ENCODE results near the gene ZNF764. TPM values are rescaled to one million over a fixed set of nuclear protein-coding genes. Genes with fewer than 3 reads are reported as not detected.
A peak's percentile ranks its signal among the peaks of the same experiment; 100 is the strongest.
"Not testable (repeated sequence)": the region's sequence is repeated elsewhere in the genome, so short reads cannot be mapped to it uniquely, and the experiment has no call there.

ZNF764 gene
- total RNA-seq, 1 donor from 2014 or later: 11.4 TPM

DNA sequence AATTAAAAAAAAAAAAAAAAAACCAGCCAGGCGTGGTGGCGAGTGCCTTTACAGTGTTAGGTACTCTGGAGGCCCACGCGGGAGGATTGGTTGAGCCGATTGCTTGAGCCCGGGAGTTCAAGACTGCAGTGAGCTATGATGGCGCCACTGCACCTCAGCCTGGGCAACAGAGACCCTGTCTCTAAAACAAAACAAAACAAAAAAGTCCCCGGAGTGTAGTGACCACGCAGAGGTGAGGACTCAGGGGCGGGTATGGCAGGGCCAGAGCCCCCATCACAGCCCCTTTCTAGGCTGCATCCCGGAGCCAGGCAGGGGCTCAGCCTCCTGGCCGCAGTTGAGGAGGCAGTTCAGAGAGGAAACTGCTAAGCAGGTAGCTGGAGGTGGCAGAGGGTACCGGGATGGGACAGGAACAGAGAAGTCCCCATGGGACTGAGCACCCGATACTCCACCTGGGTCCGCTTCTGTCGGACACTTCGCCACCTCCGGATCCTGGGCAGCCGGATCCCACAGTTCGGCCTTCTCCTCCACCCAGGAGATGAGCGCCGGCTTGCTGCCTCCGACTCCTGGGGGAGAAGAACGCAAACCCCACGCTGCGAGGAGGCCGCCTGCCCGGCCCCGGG is 24.3 kb downstream of the ZNF764 start:
- intact Hi-C loops (cut with DNase I): loop anchor here (1.0 to 5.0 kb wide), 3 partner anchors 51 to 116 kb away; partner anchors contain the start of genes DCTPP1, PRR14 and ZNF785
- no peak for DNase-seq (ENCODE audit: low spot score)

DNA sequence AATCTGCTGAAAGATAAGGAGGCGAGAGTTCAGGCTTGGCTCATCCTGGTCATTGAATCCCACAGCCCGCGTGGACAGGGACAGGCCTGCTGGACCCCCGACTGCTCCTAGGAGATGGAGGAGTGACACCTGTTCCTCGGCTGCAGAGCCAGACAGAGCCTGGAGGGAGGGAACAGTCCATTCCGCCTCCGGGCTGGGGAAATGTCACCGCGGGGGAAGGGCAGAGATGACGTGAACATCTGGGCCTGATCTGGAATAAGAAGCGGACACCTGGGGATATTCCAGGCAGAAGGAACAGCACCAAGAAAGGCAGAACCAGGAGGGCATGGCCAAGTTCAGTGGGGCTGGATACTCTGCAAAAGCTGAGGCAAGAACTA is 25.0 kb downstream of the ZNF764 start:
- DNase-seq (ENCODE audit: low spot score): no peak
- intact Hi-C loops (cut with DNase I): loop anchor here (5.0 kb wide), 1 partner anchor 101 kb away; the partner anchor contains the start of gene DCTPP1

DNA sequence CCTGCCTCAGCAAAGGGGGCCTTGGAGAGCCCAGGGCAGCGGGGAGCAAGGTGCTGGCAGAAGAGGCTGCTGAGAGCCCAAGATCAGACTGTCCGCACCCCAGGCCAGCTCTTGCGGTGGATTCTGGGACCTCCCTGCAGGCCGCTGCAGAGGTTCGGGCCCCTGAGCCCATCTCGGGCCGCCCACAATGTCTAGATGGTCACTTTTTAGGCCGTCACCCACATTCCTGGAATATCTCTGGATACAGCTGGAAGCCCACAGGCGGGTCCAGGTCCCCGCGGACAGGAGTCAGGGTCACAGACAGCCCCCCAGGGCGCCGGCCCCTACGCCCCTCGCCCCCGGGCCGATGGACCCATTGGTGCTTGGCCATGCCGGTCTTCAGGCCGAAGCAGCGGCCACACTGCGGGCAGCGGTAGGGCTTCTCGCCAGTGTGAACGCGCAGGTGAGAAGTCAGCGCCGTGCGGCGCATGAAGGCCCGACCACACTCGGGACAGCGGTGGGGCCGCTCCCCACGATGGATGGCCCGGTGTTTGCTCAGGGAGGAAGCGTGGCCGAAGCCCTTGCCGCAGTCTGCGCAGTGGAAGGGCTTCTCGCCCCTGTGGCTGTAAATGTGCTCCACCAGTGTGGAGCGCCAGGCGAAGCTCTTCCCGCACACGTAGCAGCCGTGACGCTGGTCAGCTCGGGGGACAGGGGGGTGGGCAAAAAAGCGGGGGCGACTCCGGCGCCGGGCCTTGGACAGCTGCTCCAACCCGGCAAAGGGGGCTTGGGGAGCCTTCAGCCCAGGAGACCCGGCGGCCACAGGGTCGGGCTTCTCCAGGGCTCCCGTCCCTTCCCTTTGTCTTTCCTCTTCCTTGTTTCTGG is 25.7 kb downstream of the ZNF764 start:
- DNase-seq (ENCODE audit: low spot score): no peak
- intact Hi-C loops (cut with DNase I): loop anchor here (5.0 kb wide), 1 partner anchor 100 kb away; the partner anchor contains the start of gene DCTPP1

DNA sequence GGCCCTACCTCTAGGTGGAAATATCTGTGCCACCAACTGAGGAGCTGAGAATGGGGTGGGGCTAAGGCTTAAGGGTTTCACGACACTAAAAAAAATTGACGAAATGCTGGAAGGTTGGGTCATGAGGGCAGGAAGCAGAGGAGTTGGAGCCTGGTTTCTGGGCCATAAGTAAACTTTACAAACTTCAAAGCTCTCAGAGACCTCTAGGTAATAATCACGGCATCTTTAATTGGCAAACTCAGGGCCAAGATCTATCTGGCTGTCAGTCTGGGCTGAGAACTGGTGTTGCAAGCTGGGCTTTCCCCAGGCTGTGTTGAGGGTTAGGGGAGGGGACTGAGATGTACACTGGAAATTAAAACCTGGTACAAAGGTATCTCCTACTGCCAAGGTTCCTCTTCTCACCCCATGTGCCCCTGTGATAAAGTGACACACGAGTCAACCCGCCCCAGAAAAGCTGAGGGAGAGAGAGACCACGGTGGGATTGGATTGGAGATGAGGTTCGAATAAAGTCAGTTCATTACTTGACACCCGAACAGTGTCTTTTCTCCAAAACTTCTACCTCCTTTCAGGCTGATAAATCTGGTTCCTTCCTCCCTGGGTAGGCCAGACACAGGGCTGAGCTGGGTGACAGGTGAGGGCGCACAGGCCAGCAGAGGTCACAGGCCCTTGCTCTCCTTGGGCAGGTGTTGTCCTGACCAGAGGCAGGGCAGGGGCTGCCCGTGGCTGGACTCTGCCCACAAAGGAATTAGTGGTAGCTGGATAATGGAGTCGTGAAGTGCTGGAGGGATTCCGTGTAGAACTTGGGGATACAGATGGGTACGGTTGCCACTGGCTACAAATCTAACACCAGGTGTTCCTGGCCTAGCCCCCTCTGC is 27.8 kb downstream of the ZNF764 start:
- intact Hi-C loops (cut with DNase I): loop anchor here (5.0 kb wide), 1 partner anchor 98 kb away; the partner anchor contains the start of gene DCTPP1
- no peak for DNase-seq (ENCODE audit: low spot score)

DNA sequence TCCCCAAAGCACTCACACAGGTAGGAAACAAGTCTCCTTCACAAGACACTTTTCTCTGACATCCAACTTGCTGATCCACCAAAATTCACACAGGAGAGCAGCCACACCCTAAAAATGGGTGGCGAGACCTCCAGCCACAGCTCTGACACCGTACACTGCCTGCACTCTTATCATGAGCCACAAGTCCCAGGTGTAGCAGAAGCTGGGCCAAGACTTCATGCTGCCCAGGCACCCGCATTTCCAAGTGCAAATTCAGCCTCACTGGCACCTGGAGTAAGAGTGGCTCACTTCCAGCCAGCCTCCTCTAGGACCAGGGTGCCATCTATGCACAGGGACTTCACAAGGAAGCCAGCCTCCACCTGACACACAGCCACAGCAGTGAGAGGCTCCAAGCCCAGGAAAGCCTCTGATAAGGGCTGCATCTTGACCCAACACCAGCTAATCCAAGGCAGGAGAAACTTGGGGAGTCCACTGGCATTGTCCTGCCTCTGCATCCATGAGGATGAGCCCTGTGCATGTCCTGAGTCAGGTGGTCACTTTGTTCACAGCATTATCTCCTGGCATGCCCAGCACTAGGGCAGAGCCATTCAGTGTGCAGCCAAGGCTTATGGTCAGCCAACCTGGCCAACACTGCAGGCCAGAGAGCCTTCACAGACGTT is 29.2 kb downstream of the ZNF764 start:
- intact Hi-C loops (cut with DNase I): loop anchor here (5.0 kb wide), 1 partner anchor 82 kb away; the partner anchor contains the start of gene SEPHS2
- DNase-seq (ENCODE audit: low spot score): no peak

DNA sequence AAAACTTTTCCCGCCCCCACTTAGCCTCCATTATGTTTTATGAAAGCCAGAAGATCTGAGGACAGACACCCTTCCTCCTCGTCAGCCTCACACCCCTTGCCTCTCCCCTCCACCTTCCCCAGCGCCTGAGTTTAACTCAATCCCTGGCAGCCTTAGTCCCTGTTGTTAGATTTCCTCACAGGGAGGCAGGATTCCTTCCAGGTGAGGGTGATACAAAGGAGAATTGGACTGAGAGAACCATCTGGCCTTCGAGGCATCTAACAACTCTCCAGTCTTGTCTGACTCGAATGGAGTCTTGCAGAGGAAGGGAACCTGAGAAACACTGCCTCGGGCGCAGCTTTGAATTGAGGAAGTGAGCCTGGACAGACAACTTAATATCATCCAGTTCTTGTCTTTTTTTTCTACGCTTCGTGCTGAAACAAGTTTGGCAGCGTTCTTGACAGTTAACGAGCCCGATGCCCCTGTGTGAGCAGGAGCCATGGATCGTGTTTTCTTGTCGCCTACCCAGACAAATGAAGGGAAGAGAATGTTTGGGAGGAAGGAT is 30.5 kb downstream of the ZNF764 start:
- intact Hi-C loops (cut with DNase I): loop anchor here (5.0 kb wide), 1 partner anchor 80 kb away; the partner anchor contains the start of gene SEPHS2
- DNase-seq (ENCODE audit: low spot score): no peak

DNA sequence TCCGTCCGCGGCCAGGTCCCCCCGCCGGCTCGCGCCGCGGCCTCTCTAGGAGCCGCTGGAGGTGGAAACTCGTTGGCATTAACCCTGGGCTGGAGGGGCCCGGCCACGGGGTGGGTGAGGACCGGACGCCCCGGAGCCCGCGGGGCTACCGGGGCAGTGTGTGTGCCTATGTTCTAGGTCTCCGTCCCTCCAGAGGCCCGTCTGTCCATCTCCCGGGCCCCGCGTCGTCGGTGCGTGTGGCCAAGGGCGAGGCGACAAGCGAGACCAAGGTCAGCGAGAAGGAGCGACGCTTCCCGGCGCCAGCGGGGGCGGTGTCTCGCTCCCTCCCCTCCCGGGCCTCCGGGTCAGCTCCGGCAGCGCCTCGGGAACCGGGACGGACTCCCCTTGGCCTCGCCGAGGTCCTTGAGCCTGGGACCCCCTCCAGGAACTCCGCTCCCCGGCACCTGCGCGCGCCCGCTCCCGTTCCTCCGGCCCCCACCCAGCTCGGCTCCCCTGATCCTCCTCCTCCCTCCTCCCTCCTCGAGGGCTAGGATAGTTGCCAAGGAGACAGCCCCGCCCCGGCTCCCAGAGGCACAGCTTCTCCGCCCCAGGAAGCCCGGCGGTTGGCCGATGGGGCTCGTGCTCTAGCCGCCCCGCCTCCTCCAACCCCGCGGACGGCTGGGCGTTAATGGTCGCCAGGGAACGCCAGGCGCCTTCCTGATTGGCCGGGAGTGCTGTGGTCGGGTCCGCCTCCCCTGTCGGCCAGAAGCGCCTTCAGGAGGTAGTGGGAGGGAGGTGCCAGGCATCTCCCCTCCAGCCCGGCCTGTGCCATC is 31.1 kb downstream of the ZNF764 start:
- intact Hi-C loops (cut with DNase I): loop anchor here (5.0 kb wide), 1 partner anchor 80 kb away; the partner anchor contains the start of gene SEPHS2
- DNase-seq (ENCODE audit: low spot score): peak; percentile 100

DNA sequence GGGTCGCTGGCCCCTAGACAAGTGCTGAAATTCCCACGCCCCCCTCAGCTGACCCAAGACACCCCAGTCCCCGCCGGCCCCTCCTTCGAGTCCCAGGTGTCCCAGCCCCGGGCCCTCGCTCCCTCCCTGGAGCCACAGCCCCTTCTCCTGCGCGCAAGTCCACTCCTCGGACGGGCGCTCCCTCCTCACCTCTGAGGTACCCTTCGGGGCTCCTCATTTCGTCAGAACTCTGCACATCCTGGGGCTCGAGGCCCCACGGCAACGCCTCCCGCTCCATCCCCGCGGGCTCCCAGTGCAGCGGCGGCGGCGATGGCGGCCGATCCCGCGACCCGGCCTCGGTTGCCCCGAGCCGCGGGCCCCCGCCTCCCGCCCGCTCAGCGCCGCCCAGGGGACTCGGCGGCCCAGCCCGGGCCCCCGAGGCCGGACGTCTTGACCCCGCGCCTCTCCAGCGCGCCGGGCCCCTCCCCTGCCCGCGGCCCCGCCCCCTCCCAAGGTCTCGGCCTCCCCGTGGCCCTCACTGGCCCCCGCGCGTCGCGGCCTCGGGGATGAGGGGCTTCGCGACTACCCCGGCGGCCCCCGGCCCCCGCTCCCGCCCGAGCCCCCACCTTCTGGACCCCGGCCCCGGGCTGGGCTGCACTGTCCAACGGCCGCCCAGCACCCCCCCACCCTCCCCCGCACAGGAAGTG is 31.9 kb downstream of the ZNF764 start, which contains the start of gene ZNF768:
TSS of gene ZNF768 (minus strand) at position 430 of the 686 bp plus-strand sequence. CDS start at position 277, 153 bp downstream.
- intact Hi-C loops (cut with DNase I): loop anchor here (5.0 kb wide), 1 partner anchor 79 kb away; the partner anchor contains the start of gene SEPHS2
- DNase-seq (ENCODE audit: low spot score): peak; percentile 81

DNA sequence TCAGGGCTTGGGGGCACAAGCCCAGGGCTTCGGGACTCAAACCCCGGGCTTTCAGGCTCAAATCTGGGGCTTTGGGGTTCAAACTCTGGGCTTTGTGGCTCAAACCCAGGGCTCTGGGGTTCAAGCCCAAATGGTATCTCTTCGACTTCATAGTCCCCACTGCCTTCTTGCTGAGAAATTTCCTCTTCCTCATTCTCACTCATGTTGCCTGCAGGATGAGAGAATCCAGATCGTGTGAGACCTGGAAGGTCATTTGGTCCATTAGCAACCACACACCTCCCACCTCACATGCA is 32.4 kb downstream of the ZNF764 start:
- DNase-seq (ENCODE audit: low spot score): no peak

DNA sequence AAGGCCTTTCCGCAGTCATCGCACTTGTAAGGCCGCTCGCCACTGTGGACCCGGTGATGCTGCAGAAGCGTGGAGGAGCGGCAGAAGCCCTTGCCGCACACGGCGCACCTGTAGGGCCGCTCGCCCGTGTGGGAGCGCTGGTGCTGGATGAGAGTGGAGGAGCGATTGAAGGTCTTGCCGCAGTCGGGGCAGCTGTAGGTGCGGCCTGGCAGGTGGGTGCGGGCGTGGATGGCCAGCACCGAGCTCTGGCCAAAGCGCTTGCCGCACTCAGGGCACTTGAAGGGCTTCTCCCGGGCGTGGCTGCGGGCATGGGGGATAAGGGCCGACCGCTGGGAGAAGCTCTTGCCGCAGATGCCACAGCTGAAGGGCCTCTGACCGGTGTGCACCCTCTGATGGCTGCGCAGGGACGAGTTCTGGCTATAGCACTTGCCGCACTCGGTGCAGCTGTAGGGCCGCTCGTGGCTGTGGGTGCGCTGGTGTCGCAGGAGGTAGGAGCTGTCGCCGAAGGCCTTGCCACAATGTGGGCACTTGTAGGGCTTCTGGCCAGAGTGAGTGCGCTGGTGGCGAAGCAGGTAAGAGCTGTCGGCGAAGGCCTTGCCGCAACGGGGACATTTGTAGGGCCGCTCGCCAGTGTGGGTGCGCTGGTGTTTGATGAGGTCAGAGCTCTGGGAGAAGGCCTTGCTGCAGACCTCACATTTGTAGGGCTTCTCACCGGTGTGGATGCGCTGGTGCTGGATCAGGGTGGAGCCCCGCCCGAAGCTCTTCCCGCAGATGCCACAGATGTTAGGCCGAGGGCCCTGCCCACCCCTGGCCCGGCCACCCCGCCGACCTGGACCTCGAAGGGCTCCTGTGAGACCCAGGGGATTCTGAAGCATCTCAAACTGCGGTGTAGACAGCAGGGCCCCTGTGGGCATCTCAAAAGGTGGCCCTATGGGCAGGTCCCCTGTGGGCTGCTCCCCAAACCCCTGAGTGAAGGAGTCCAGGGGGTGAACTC is 33.3 kb downstream of the ZNF764 start:
- intact Hi-C loops (cut with DNase I): loop anchor here (5.0 kb wide), 1 partner anchor 78 kb away; the partner anchor contains the start of gene SEPHS2
- no peak for DNase-seq (ENCODE audit: low spot score)

More for the DNA sequence above, 32.4 kb downstream of the ZNF764 start:
- intact Hi-C loops (cut with DNase I): loop anchor here (5.0 kb wide), 1 partner anchor 78 kb away; the partner anchor contains the start of gene SEPHS2

DNA sequence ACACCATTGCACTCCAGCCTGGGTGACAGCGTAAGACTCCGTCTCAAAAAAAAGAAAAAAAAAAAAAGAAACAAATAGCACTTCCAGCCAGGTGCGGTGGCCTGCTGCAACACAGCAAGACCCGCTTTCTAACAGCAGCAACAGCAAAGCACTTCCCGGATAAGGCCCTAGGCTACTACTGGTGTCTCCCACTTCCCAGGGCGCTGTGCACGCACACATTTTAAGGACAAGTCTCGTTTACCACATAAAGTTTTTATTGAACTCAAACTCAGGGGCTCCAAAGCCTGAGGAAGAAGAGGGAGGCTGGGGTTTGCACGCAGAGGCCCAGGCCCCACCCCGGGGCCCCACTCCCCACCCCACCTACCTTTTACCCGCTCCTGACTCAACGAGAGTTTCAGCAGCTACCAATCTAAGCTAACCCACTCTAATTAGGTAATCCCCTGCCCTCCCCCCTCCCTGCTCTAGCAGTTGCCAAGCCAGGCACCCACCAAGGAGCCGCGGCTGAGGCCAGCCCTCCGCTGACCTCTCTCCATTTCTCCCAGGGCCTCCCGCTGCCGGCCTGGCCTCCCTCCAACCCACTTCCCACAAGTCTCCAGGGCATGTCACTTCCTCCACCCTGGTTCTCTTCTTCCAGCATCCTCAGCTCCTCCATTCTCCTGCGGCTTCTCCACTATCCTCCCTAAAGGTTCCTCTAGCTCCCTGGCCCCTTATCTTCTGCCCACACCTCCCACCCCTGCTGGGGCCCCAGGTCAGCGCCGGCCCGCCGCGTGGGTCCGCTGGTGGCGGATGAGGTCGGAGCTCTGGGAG is 34.2 kb downstream of the ZNF764 start:
- intact Hi-C loops (cut with DNase I): no loop called here

DNA sequence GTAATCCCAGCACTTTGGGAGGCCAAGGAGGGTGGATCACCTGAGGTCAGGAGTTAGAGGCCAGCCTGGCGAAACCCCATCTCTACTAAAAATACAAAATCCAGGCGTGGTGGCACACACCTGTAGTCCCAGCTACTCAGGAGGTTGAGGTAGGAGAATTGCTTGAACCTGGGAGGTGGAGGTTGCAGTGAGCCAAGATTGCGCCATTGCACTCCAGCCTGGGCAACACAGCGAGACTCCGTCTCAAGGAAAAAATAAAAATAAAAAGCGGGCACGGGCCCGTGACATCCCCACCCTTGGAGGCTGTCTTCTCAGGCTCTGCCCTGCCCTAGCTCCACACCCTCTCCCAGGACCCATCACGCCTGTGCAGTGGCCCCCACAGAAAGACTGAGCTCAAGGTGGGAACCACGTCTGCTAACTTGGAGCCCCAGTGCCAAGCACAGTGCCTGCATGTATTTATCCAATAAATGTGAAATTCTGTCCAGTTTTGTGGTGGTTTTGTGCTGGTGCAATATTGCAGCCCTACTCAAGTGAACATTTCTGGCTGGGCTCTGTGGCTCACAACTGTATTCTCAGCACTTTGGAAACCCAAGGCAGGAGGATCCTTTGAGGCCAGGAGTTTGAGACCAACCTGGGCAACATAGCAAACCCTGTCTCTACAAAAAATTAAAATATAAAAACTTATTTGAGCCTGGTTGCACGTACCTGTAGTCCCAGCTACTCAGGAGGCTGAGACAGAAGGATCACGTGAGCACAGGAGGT is 35.3 kb downstream of the ZNF764 start:
- intact Hi-C loops (cut with DNase I); DNase-seq (ENCODE audit: low spot score): not testable (repeated sequence)

More for the DNA sequence above, 34.2 kb downstream of the ZNF764 start:
- DNase-seq (ENCODE audit: low spot score): no peak

DNA sequence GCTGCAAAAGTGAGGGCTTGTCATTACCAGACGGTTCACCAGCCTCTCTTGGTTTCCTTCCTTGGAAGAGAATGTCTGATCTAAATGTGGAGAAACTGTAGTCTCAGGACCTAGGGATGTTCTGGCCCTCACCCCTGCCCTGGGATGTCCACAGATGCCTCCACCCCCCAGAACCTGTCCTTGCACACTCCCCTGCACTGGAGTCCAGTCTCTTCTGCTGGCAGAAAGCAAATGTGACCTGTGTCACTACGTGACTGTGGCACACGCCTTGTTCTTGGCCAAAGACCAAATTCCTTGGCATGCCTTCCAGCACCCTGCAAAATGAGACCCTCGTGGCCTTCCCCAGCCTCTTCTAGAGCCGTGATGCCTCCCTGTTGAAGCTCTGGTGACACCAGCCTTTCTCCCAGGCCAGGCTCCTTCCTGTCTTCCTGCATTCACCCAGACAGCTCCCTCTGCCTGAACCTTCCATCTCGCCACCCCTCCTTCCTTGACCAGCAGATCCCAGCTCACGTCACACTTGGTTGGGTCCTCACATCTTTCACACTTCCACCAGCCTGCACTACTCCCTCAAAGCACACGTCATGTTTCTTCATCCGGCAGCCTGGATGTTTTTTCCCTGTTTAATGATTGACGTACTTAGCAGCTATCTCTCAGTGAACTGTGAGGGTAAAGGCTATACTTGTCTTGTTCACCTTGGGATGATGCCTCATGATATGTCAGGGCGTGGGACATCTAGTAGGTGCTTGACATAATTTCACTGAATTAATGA is 36.1 kb downstream of the ZNF764 start:
- DNase-seq (ENCODE audit: low spot score): no peak
- intact Hi-C loops (cut with DNase I): no loop called here

DNA sequence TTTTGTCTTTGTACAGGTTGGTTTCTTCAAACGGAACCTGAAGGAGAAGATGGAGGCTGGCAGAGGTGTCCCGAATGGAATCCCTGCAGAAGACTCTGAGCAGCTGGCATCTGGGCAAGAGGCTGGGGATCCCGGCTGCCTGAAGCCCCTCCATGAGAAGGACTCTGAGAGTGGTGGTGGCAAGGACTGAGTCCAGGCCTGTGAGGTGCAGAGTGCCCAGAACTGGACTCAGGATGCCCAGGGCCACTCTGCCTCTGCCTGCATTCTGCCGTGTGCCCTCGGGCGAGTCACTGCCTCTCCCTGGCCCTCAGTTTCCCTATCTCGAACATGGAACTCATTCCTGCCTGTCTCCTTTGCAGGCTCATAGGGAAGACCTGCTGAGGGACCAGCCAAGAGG is 36.7 kb downstream of the ZNF764 start:
- intact Hi-C loops (cut with DNase I): no loop called here
- no peak for DNase-seq (ENCODE audit: low spot score)

Data from cardiac septum (tissue), 1 donor.